ENCODE data around the gene HERC4. TPM values are rescaled to one million over a fixed set of nuclear protein-coding genes. Genes with fewer than 3 reads are reported as not detected.

The HERC4 gene
- total RNA-seq, 2 donors from 2014 or later, result 53.8 to 60.1 TPM

DNA sequence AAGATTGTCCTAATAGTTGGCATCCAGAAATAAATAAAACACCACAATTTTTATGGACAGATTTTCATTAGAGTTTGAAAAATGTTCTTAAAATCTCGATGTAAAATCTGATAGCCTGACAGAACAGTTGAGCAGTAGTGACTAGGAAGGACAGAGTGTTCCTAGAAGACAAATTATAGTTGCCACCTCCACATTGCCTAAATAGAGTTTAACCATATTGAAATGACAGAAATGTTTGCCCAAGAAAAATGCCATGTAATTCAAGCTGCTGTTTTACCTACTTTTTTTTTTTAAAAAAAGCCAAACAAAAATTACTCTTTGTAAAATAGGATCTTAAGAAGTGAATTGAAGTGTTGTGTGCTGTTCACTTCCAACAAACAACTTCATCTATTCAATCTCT, 8.9 kb upstream of the HERC4 start:
- Histone ChIP-seq H3K27me3 (ENCODE audit: control insufficient read depth, insufficient read depth, low read length, poor library complexity, severe bottlenecking) (no peaks in the 10 kb centered on the region), H3K27ac (ENCODE audit: low read depth, low read length) (no peak overlapping the region), H3K4me1 (ENCODE audit: control insufficient read depth, insufficient read depth, low read length) (no peaks in the 10 kb centered on the region), H3K9me3 (ENCODE audit: control insufficient read depth, low read length) (no peaks in the 10 kb centered on the region), H3K36me3 (ENCODE audit: control insufficient read depth, insufficient read depth, low read length) (no peaks in the 10 kb centered on the region), H3K9ac (ENCODE audit: extremely low read depth, low read length, poor library complexity, severe bottlenecking) (no peak overlapping the region), H3K4me3 (ENCODE audit: low read length) (no peak overlapping the region)
- no peak for DNase-seq
- Mint-ChIP-seq H3K27ac (no peak overlapping the region), H3K4me3 (no peak overlapping the region), H3K36me3 (ENCODE audit: low read depth) (no peaks in the 10 kb centered on the region), H3K4me1 (peaks cover 15% of the 10 kb centered on the region), H3K9me3 (no peaks in the 10 kb centered on the region), H3K27me3 (ENCODE audit: insufficient read depth) (no peaks in the 10 kb centered on the region)
- TF ChIP-seq, protein P1, sequence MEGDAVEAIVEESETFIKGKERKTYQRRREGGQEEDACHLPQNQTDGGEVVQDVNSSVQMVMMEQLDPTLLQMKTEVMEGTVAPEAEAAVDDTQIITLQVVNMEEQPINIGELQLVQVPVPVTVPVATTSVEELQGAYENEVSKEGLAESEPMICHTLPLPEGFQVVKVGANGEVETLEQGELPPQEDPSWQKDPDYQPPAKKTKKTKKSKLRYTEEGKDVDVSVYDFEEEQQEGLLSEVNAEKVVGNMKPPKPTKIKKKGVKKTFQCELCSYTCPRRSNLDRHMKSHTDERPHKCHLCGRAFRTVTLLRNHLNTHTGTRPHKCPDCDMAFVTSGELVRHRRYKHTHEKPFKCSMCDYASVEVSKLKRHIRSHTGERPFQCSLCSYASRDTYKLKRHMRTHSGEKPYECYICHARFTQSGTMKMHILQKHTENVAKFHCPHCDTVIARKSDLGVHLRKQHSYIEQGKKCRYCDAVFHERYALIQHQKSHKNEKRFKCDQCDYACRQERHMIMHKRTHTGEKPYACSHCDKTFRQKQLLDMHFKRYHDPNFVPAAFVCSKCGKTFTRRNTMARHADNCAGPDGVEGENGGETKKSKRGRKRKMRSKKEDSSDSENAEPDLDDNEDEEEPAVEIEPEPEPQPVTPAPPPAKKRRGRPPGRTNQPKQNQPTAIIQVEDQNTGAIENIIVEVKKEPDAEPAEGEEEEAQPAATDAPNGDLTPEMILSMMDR (conservative IDR thresholded peaks at IDR 0.05), result no peak
- WGBS, 2 experiments (ENCODE audit: insufficient coverage in 1 of 2, insufficient read length in 1 of 2), result 83% methylated on average over 1 of the region's 1 CpG; no CpG with 5 or more reads in 1 of the 2 experiments

DNA sequence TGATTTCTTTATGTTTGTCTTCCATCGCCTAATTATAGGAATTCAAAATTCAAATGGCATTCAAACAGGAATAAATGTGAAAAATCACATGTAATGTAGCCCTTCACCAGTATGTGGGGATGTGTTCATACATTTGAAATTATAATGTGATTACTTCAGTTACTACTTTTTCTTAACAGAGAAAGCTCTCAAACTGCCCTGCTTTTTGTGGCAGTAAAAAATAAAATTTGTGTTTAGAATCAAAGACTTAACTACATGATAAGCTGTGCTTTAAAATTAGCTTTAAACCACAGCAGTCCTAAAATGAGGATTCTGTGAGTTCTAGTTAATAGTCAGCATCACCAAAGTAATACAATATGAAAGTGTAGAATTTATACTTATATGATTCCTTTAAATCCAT, 7.8 kb upstream of the HERC4 start:
- no peaks in the 10 kb centered on the region for H3K27me3 ChIP-seq (ENCODE audit: control insufficient read depth, insufficient read depth, low read length, poor library complexity, severe bottlenecking)
- Mint-ChIP-seq H3K4me1 (peaks cover 12% of the 10 kb centered on the region), H3K9me3 (no peaks in the 10 kb centered on the region), H3K27me3 (ENCODE audit: insufficient read depth) (no peaks in the 10 kb centered on the region), H3K36me3 (ENCODE audit: low read depth) (no peaks in the 10 kb centered on the region), H3K27ac (no peak overlapping the region), H3K4me3 (no peak overlapping the region)
- TF ChIP-seq, protein P1 (conservative IDR thresholded peaks at IDR 0.05), result peak; percentile 50
- no peak overlapping the region for H3K9ac ChIP-seq (ENCODE audit: extremely low read depth, low read length, poor library complexity, severe bottlenecking)
- no peaks in the 10 kb centered on the region for H3K4me1 ChIP-seq (ENCODE audit: control insufficient read depth, insufficient read depth, low read length)
- H3K4me3 ChIP-seq (ENCODE audit: low read length), result no peak overlapping the region
- no peaks in the 10 kb centered on the region for H3K36me3 ChIP-seq (ENCODE audit: control insufficient read depth, insufficient read depth, low read length)
- 93 to 100% methylated on average over 1 of the region's 1 CpG for WGBS, 2 experiments (ENCODE audit: insufficient coverage in 1 of 2, insufficient read length in 1 of 2)
- no peak for DNase-seq
- H3K9me3 ChIP-seq (ENCODE audit: control insufficient read depth, low read length), result no peaks in the 10 kb centered on the region
- no peak overlapping the region for H3K27ac ChIP-seq (ENCODE audit: low read depth, low read length)

DNA sequence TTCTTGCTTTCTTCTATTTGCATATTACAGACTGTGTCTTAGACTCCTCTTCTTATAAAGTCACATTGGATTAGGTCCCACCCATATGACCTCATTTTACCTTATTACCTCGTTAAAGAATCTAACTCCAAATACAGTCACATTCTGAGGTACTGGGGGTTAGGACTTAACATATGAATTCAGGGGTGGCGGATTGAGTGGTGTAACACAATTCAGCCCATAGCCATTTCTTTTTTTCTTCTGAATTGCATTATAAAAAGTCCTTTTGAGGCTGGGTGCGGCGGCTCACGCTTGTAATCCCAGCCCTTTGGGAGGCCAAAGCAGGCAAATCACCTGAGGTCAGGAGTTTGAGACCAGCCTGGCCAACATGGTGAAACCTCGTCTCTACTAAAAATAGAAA, 6.8 kb upstream of the HERC4 start:
- no peaks in the 10 kb centered on the region for H3K36me3 Mint-ChIP-seq (ENCODE audit: low read depth)
- 86 to 90% methylated on average over 4 to 6 of the region's 6 CpGs for WGBS, 2 experiments (ENCODE audit: insufficient coverage in 1 of 2, insufficient read length in 1 of 2)
- no peak overlapping the region for H3K27ac ChIP-seq (ENCODE audit: low read depth, low read length)
- no peaks in the 10 kb centered on the region for H3K9me3 ChIP-seq (ENCODE audit: control insufficient read depth, low read length)
- no peak overlapping the region for H3K4me3 ChIP-seq (ENCODE audit: low read length)
- H3K27ac Mint-ChIP-seq, result no peak overlapping the region
- peaks cover 3% of the 10 kb centered on the region for H3K4me1 Mint-ChIP-seq
- H3K27me3 ChIP-seq (ENCODE audit: control insufficient read depth, insufficient read depth, low read length, poor library complexity, severe bottlenecking), result no peaks in the 10 kb centered on the region
- H3K9me3 Mint-ChIP-seq, result no peaks in the 10 kb centered on the region
- H3K27me3 Mint-ChIP-seq (ENCODE audit: insufficient read depth), result no peaks in the 10 kb centered on the region
- H3K9ac ChIP-seq (ENCODE audit: extremely low read depth, low read length, poor library complexity, severe bottlenecking), result no peak overlapping the region
- no peak overlapping the region for H3K4me3 Mint-ChIP-seq
- TF ChIP-seq, protein P1 (conservative IDR thresholded peaks at IDR 0.05), result no peak
- DNase-seq, result no peak
- H3K36me3 ChIP-seq (ENCODE audit: control insufficient read depth, insufficient read depth, low read length), result no peaks in the 10 kb centered on the region
- H3K4me1 ChIP-seq (ENCODE audit: control insufficient read depth, insufficient read depth, low read length), result no peaks in the 10 kb centered on the region
